ENCODE measurements around the gene NBPF1. TPM values are rescaled to one million over a fixed set of nuclear protein-coding genes. Genes with fewer than 3 reads are reported as not detected.
A peak's percentile ranks its signal among the peaks of the same experiment; 100 is the strongest.

Gene NBPF1
- total and polyA plus RNA-seq, 9 of the 15 experiments (the other 6 are each of a cell fraction or from before 2014, with no cell fraction given) = 5.2 to 42.6 (median 24.1) TPM

GRCh38 chr1:16625497-16626408 lies 12.4 kb upstream of the NBPF1 start (continued):
- TF ChIP-seq TEAD1 (CRISPR knock-in tag; IDR thresholded peaks at IDR 0.05) (peak in 1 of 2 experiments; percentile 57; a peak in 1 of 4 replicates), ZNF347 (CRISPR knock-in tag; IDR thresholded peaks at IDR 0.05; ENCODE audit: low read depth) (no peak), ZNF311 (CRISPR knock-in tag; IDR thresholded peaks at IDR 0.05) (no peak), MXD1 (CRISPR knock-in tag; IDR thresholded peaks at IDR 0.05; ENCODE audit: borderline replicate concordance, poor library complexity, severe bottlenecking) (peak; percentile 1), ZNF133 (CRISPR knock-in tag; IDR thresholded peaks at IDR 0.05) (no peak), SMAD4 (CRISPR knock-in tag; conservative IDR thresholded peaks at IDR 0.05) (no peak), CBFA2T2 (conservative IDR thresholded peaks at IDR 0.05) (no peak), PPARD (CRISPR knock-in tag; IDR thresholded peaks at IDR 0.05) (no peak), FOXK1 (CRISPR knock-in tag; IDR thresholded peaks at IDR 0.05; ENCODE audit: borderline replicate concordance) (no peak), SREBF1 (IDR thresholded peaks at IDR 0.05; ENCODE audit: borderline replicate concordance, low read depth, low read length) (no peak), SP2 (IDR thresholded peaks at IDR 0.05; ENCODE audit: extremely low read depth, low read depth, low read length, poor library complexity, severe bottlenecking) (no peak), ZBTB34 (CRISPR knock-in tag; IDR thresholded peaks at IDR 0.05) (no peak), PRMT5 (CRISPR knock-in tag; IDR thresholded peaks at IDR 0.05) (peak; percentile 91), ATF1 (CRISPR knock-in tag; IDR thresholded peaks at IDR 0.05) (no peak), ATF1 (tag; IDR thresholded peaks at IDR 0.05) (no peak), TBL1XR1 (IDR thresholded peaks at IDR 0.05; ENCODE audit: low read length in 2 of 2) (no peak), ZNF224 (CRISPR knock-in tag; IDR thresholded peaks at IDR 0.05) (no peak), ELK1 (CRISPR knock-in tag; IDR thresholded peaks at IDR 0.05) (no peak), ZNF165 (CRISPR knock-in tag; IDR thresholded peaks at IDR 0.05; ENCODE audit: borderline replicate concordance) (no peak), HMGN3 (IDR thresholded peaks at IDR 0.05; ENCODE audit: borderline replicate concordance, extremely low read depth, insufficient read length, low read depth, low read length) (peak; percentile 24), C11orf30 (IDR thresholded peaks at IDR 0.05; ENCODE audit: low read depth) (no peak)
